Natural killer cell (primary cell): ENCODE data around the gene CHST6. TPM values are rescaled to one million over a fixed set of nuclear protein-coding genes. Genes with fewer than 3 reads are reported as not detected.
"Not testable (repeated sequence)": the region's sequence is repeated elsewhere in the genome, so short reads cannot be mapped to it uniquely, and the experiment has no call there.

ENCODE experiments used
- ATAC-seq, 3 donors: fragments of 150-1000 bp in 2 of 3; fragments of 200-7000 bp in 1 of 3; cut with Tn5 transposase; 1 replicate in 1 of 3; 2 replicates in 2 of 3; pipeline ENCODE4 v1.10.0; 2021; ENCODE audit warnings: mild to moderate bottlenecking in 2 of 3, moderate library complexity in 2 of 3
- DNase-seq, 2 donors: peaks; one replicate each; pipeline versions ENCODE4 v3.0.0 to v3.0.0-alpha.2; 2013 to 2021; ENCODE audit warnings: mixed read lengths in 1 of 2
- H3K27ac ChIP-seq: one replicate; pipeline ENCODE4 v1.5.1; 2013; ENCODE audit warnings: mild to moderate bottlenecking, low read length
- H3K27me3 ChIP-seq: one replicate; pipeline ENCODE4 v1.6.1; 2013; ENCODE audit warnings: low read length; ENCODE audit not compliant: control insufficient read depth, insufficient read depth
- H3K36me3 ChIP-seq: one replicate; pipeline ENCODE4 v1.6.1; 2013; ENCODE audit warnings: low read length; ENCODE audit not compliant: control insufficient read depth, insufficient read depth
- H3K4me1 ChIP-seq: one replicate; pipeline ENCODE4 v1.6.1; 2013; ENCODE audit warnings: low read length; ENCODE audit not compliant: control insufficient read depth, insufficient read depth
- H3K4me3 ChIP-seq: one replicate; pipeline ENCODE4 v1.5.1; 2013; ENCODE audit warnings: low read length
- H3K9me3 ChIP-seq: one replicate; pipeline ENCODE4 v1.6.1; 2013; ENCODE audit warnings: low read length; ENCODE audit not compliant: control insufficient read depth, insufficient read depth
- H3K27ac Mint-ChIP-seq, 2 donors: one replicate each; pipeline ENCODE4 v1.8.0; 2022; ENCODE audit warnings: mild to moderate bottlenecking in 2 of 2, mixed read lengths in 2 of 2, moderate library complexity in 1 of 2
- H3K27me3 Mint-ChIP-seq, 2 donors: one replicate each; pipeline ENCODE4 v1.8.0; 2022; ENCODE audit warnings: low read depth in 2 of 2, mixed read lengths in 2 of 2
- H3K36me3 Mint-ChIP-seq: one replicate; pipeline ENCODE4 v1.8.0; 2022; ENCODE audit warnings: mixed read lengths
- H3K4me1 Mint-ChIP-seq, 2 donors: one replicate each; pipeline ENCODE4 v1.8.0; 2022; ENCODE audit warnings: mixed read lengths in 2 of 2
- H3K4me3 Mint-ChIP-seq: one replicate; pipeline ENCODE4 v1.8.0; 2022; ENCODE audit warnings: mild to moderate bottlenecking, moderate library complexity, mixed read lengths
- H3K9me3 Mint-ChIP-seq, 2 donors: one replicate each; pipeline ENCODE4 v1.8.0; 2022; ENCODE audit warnings: mixed read lengths in 2 of 2
- CTCF ChIP-seq: fragments of 200-600 bp; IDR thresholded peaks from one replicate; pipeline ENCODE4 v1.8.0; 2022; ENCODE audit warnings: antibody characterized with exemption
- WGBS: methylation state at CpG from one replicate; pipeline ENCODE4 v1.1.7; 2013; ENCODE audit warnings: missing lambda C conversion rate; ENCODE audit not compliant: insufficient coverage; 5-methylcytosine and 5-hydroxymethylcytosine counted together
- intact Hi-C: fragments of 100-400 bp; cut with micrococcal nuclease; formaldehyde crosslinking; loops from one replicate; pipeline ENCODE4 v1.14.2; 2022
- total RNA-seq, 4 donors: library from RNA; stranded (reverse); fragments of 120-200 nt in 1 of 4; gene quantifications; one replicate each; pipeline versions ENCODE4 v1.2.3 to v1.2.4, GENCODE V29; 2013 to 2022

The CHST6 gene
- total RNA-seq, 3 donors from 2014 or later (not counting 1 experiment from before 2014, with no cell fraction given) = not detected

- no peak overlapping the region for H3K27ac ChIP-seq
- no peak for ATAC-seq
- no peak overlapping the region for H3K4me3 ChIP-seq
- Mint-ChIP-seq H3K36me3 (no peaks in the 10 kb centered on the region), H3K27ac (no peak overlapping the region), H3K9me3 (no peaks in the 10 kb centered on the region), H3K4me3 (peak overlapping the region; percentile 6), H3K27me3 (no peaks in the 10 kb centered on the region), H3K4me1 (peaks cover 22 to 33% of the 10 kb centered on the region in 2 donors)
- no peaks in the 10 kb centered on the region for H3K27me3 ChIP-seq
- H3K36me3 ChIP-seq = no peaks in the 10 kb centered on the region
- no peak for TF ChIP-seq CTCF
- intact Hi-C loops = no loop called here
- WGBS = 84% methylated on average over 10 of the region's 11 CpGs
- peaks cover 18% of the 10 kb centered on the region for H3K4me1 ChIP-seq
- no peak for DNase-seq
- no peaks in the 10 kb centered on the region for H3K9me3 ChIP-seq
These were observed 65.4 kb downstream of the CHST6 start for GRCh38 chr16:75429621-75430403.

GRCh38 chr16:75426524-75426923, 68.7 kb downstream of the CHST6 start:
- H3K4me1 ChIP-seq, DNase-seq, H3K27ac Mint-ChIP-seq, H3K9me3 Mint-ChIP-seq, H3K9me3 ChIP-seq, H3K36me3 ChIP-seq, H3K4me3 Mint-ChIP-seq, H3K27me3 ChIP-seq, H3K27me3 Mint-ChIP-seq, H3K27ac ChIP-seq, H3K36me3 Mint-ChIP-seq, H3K4me3 ChIP-seq, ATAC-seq, intact Hi-C loops: not testable (repeated sequence)
- H3K4me1 Mint-ChIP-seq = peaks cover 6 to 15% of the 10 kb centered on the region in 2 donors
- 92% methylated on average over 2 of the region's 2 CpGs for WGBS

- H3K36me3 Mint-ChIP-seq, H3K4me3 Mint-ChIP-seq, H3K9me3 Mint-ChIP-seq, ATAC-seq, H3K27ac ChIP-seq, H3K27me3 ChIP-seq, intact Hi-C loops, H3K36me3 ChIP-seq, H3K27ac Mint-ChIP-seq, H3K9me3 ChIP-seq, H3K4me3 ChIP-seq, H3K4me1 ChIP-seq, H3K27me3 Mint-ChIP-seq, DNase-seq: not testable (repeated sequence)
- H3K4me1 Mint-ChIP-seq = peaks cover 8 to 27% of the 10 kb centered on the region in 2 donors
- 95% methylated on average over 17 of the region's 18 CpGs for WGBS
These were observed 71.0 kb downstream of the CHST6 start for GRCh38 chr16:75424105-75424762.

- Histone ChIP-seq H3K4me3 (no peak overlapping the region), H3K4me1 (peaks cover 4% of the 10 kb centered on the region), H3K27ac (no peak overlapping the region), H3K36me3 (no peaks in the 10 kb centered on the region), H3K27me3 (no peaks in the 10 kb centered on the region), H3K9me3 (no peaks in the 10 kb centered on the region)
- TF ChIP-seq CTCF = no peak
- Mint-ChIP-seq H3K27me3 (no peaks in the 10 kb centered on the region), H3K4me3 (no peak overlapping the region), H3K36me3 (no peaks in the 10 kb centered on the region), H3K27ac (no peak overlapping the region), H3K4me1 (peaks cover 8 to 27% of the 10 kb centered on the region in 2 donors), H3K9me3 (no peaks in the 10 kb centered on the region)
- DNase-seq (no peak), ATAC-seq (no peak)
- intact Hi-C loops = no loop called here
- WGBS = 96% methylated on average over 4 of the region's 4 CpGs
These were observed 71.5 kb downstream of the CHST6 start for GRCh38 chr16:75423723-75424104.

Other genes starting within 250 kb of the CHST6 start
- not detected for gene BCAR1, start 243.8 kb downstream of the CHST6 start, total RNA-seq
- 10 to 100 TPM; 32.2 to 38.8 (median 32.3) TPM for gene CFDP1, start 61.9 kb downstream of the CHST6 start, total RNA-seq
- gene TMEM170A, start 30.8 kb downstream of the CHST6 start, total RNA-seq = 10 to 100 TPM; 51.5 to 61.0 (median 53.9) TPM
- not detected for gene CHST5, start 40.7 kb upstream of the CHST6 start, total RNA-seq
- 1 to 10 TPM; 2.1 to 2.7 (median 2.4) TPM for gene TMEM231, start 60.8 kb upstream of the CHST6 start, total RNA-seq
- gene GABARAPL2, start 70.9 kb upstream of the CHST6 start, total RNA-seq = 10 to 100 TPM; 66.2 to 74.0 (median 71.3) TPM
- 10 to 100 TPM; 63.5 to 65.2 (median 64.8) TPM for gene ADAT1, start 127.8 kb upstream of the CHST6 start, total RNA-seq
- 100 to 1,000 TPM; 102 to 123 (median 114) TPM for gene KARS1, start 152.2 kb upstream of the CHST6 start, total RNA-seq
- 100 to 1,000 TPM; 104 to 125 (median 116) TPM for gene TERF2IP, start 152.3 kb upstream of the CHST6 start, total RNA-seq
- gene CPHXL2, start 181.6 kb upstream of the CHST6 start, total RNA-seq = not detected
- not detected for gene DUXB, start 206.0 kb upstream of the CHST6 start, total RNA-seq
- gene CPHXL, start 231.0 kb upstream of the CHST6 start, total RNA-seq = not detected